HUES6 (cell line): ENCODE data around the gene HGFAC.

ENCODE experiments used
- H3K27ac ChIP-seq: 2 replicates; pipeline ENCODE4 v1.7.0; 2013; ENCODE audit warnings: low read depth, mild to moderate bottlenecking, low read length, inconsistent platforms
- H3K27me3 ChIP-seq: 2 replicates; pipeline ENCODE4 v1.6.1; 2013; ENCODE audit warnings: low read length; ENCODE audit not compliant: control insufficient read depth, insufficient read depth
- H3K36me3 ChIP-seq: 2 replicates; pipeline ENCODE4 v1.6.1; 2013; ENCODE audit warnings: low read length; ENCODE audit not compliant: control insufficient read depth, insufficient read depth
- H3K4me1 ChIP-seq: 2 replicates; pipeline ENCODE4 v1.6.1; 2013; ENCODE audit warnings: low read length; ENCODE audit not compliant: control insufficient read depth, insufficient read depth
- H3K4me3 ChIP-seq: 2 replicates; pipeline ENCODE4 v1.5.1; 2013; ENCODE audit warnings: low read depth, low read length
- H3K9ac ChIP-seq: one replicate; pipeline ENCODE4 v1.6.1; 2013; ENCODE audit warnings: mild to moderate bottlenecking, low read length
- H3K9me3 ChIP-seq: 2 replicates; pipeline ENCODE4 v1.6.1; 2013; ENCODE audit warnings: low read depth, low read length; ENCODE audit not compliant: control insufficient read depth, insufficient read depth

The HGFAC gene

DNA sequence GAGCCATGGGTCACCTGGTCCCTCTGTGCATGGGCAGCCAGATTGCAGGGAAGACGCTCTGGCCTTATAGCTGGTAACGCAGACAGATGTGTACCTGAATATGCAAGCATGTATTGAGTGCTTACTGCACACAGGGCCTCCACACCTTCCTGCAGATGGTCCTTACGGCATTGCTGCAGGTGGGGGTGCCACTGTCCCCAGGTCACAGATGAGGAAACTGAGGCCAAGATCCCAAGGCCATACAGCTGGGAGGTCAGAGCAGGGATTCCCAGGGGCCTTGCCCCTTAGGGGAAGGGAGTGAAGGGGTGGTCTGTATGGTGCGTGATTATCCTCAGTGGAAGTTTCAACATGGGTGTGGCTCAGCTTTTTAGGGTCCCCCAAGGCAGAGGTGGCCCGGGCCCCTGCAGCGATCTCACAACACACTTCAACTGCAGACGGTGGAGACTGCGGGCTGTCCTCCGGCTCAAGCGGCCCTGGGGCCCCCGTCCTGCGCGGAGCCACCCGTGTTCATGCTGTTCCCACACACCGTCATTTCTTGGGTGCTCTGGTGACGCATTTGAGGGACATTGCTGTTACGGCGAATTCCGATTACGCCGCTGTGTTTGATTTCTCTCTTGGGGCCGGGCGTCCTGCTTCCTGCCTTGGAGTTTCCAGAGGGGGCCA, 29.5 kb downstream of the HGFAC start:
- Histone ChIP-seq H3K27ac (no peak overlapping the region), H3K9ac (no peak overlapping the region), H3K4me1 (0 out of 2 replicates have a peak, but pooled peaks cover 7% of the 10 kb centered on the region), H3K9me3 (peaks cover 6% of the 10 kb centered on the region; the same call in 1 of the 2 replicates), H3K4me3 (no peak overlapping the region), H3K27me3 (peaks cover 71% of the 10 kb centered on the region), H3K36me3 (no peaks in the 10 kb centered on the region)

DNA sequence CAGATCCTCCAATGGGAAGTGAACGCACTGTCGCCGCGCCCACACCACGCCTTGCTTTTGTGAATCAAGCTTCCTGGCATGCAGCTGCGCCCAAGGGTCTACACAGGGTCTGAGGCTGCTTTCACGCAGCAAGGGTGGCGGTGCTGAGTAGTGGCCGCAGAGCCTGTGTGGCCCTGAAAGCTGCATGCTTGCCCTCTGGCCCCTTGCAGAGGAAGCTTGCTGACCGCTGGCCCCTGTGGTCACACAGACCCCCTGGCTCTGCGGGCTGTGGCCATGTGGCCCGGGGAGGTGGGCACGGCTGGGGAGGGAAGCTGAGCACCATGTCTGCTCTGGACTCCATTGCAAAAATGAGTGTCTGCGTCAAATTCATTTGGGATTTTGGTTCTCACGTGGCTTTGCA, 30.1 kb downstream of the HGFAC start:
- Histone ChIP-seq H3K27ac (no peak overlapping the region), H3K4me3 (no peak overlapping the region), H3K36me3 (no peaks in the 10 kb centered on the region), H3K9ac (no peak overlapping the region), H3K27me3 (peaks cover 72% of the 10 kb centered on the region), H3K9me3 (peaks cover 6% of the 10 kb centered on the region; the same call in 1 of the 2 replicates), H3K4me1 (0 out of 2 replicates have a peak, but pooled peaks cover 7% of the 10 kb centered on the region)

DNA sequence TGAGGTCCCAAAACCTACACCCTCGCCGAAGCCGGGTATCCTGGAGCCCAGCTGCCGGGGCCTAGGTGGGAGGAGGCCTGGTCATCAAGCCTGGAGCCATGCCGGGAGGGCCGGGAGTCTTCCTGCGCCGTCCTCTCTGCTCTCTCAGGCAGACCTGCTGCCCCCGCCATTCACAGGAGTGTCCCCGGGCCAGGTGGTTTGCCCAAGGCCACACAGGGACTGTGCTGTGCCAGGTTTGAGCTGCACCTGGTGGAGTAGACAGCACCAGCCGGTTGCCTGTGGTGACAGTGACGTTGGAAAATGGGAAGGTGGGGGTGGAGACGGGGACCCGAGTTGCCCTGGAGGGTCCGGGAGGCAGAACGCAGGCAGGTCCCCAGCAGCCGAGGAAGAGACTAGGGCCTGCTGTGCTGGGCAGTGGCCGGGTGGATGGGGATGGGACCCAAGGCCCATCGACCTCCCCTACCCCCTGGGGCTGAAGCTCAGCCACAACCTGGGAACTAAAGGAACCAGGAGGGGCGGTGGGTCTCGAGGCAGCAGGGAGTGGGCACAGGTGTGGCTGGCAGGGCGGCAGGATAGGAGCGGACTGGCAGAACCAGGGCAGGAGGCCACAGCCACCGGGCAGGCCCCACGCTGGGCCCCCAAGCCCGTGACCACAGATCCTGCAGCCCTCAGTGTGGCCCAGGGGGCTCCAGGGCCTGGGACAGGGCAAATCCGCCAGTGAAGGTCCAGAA, 30.8 kb downstream of the HGFAC start:
- Histone ChIP-seq H3K27me3 (peaks cover 76% of the 10 kb centered on the region), H3K4me3 (no peak overlapping the region), H3K9ac (no peak overlapping the region), H3K36me3 (no peaks in the 10 kb centered on the region), H3K4me1 (0 out of 2 replicates have a peak, but pooled peaks cover 7% of the 10 kb centered on the region), H3K27ac (no peak overlapping the region), H3K9me3 (peaks cover 6% of the 10 kb centered on the region; the same call in 1 of the 2 replicates)

- H3K4me1 ChIP-seq = 0 out of 2 replicates have a peak, but pooled peaks cover 11% of the 10 kb centered on the region
- H3K27me3 ChIP-seq = peaks cover 81% of the 10 kb centered on the region
- no peak overlapping the region for H3K27ac ChIP-seq
- H3K36me3 ChIP-seq = no peaks in the 10 kb centered on the region
- H3K4me3 ChIP-seq = no peak overlapping the region
- H3K9ac ChIP-seq = no peak overlapping the region
- H3K9me3 ChIP-seq = peaks cover 4% of the 10 kb centered on the region; the same call in 1 of the 2 replicates
Observed at GRCh38 chr4:3473181-3473950, 31.6 kb downstream of the HGFAC start.

- Histone ChIP-seq H3K27me3 (peaks cover 86% of the 10 kb centered on the region), H3K9me3 (no peaks in the 10 kb centered on the region), H3K27ac (no peak overlapping the region)
Observed at GRCh38 chr4:3473996-3474765, 32.4 kb downstream of the HGFAC start.

DNA sequence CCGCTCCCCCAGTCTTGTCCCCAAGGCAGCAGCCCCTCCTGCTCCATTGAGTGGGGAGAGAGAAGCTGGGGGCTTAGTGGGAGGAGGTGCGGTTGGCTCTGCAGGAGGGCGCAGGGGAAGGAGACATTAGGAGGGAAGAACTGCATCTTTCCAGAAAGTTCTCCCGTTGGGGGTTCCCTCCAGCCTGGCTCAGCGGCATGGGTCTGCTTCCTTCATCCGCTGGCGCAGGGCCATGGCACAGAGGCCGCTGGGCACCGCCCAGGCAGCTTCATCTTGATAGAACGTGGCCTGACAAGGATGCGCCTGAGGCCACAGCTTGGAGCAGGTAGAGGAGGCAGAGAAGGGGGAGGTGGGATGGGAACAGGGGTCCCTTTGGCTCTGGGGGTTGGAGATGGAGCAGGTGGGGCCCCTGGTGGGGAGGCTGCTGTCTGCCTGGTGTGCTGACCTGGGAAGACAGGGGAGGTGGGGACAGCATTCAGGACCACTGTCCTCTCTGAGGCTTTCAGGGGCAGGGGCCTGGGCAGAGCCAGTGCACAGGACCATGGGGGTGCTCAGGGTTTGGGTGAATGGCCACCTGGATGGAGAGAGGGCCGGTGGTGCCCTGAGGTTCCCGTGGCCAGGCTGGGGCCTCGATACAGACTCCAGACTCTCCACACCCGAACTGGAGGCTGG, 33.4 kb downstream of the HGFAC start:
- Histone ChIP-seq H3K9ac (no peak overlapping the region), H3K36me3 (no peaks in the 10 kb centered on the region), H3K4me1 (0 out of 2 replicates have a peak, but pooled peaks cover 11% of the 10 kb centered on the region), H3K27ac (no peak overlapping the region), H3K9me3 (no peaks in the 10 kb centered on the region), H3K27me3 (peaks cover 87% of the 10 kb centered on the region), H3K4me3 (no peak overlapping the region)

More at GRCh38 chr4:3473996-3474765, 32.4 kb downstream of the HGFAC start:
- Histone ChIP-seq H3K36me3 (no peaks in the 10 kb centered on the region), H3K4me1 (0 out of 2 replicates have a peak, but pooled peaks cover 11% of the 10 kb centered on the region), H3K9ac (no peak overlapping the region), H3K4me3 (no peak overlapping the region)

DNA sequence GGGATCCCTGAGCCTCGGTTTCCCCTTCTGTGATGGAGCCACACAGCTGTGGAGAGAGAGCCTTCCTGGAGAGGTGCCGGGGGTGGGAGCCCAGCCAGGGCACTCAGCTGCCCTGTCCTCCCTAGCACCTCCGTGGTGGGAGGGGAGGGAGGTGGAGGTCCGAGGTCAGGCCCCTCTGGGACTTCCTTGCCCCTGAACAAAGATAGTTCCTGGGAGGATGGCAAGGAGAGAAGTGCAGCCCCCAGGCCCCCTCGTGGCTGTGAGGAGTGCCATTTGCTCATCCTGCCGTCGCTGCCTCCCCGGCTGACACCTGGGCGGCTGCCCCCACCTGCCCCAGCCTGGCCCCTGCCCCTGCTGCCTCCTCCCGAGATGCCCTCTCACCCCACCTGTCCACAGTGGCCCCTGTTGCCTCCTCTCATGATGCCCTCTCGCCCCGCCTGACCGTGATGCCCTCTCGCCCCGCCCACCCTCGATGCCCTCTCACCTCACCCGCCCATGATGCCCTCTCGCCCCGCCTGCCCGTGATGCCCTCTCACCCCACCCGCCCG, 34.0 kb downstream of the HGFAC start:
- H3K9me3 ChIP-seq = no peaks in the 10 kb centered on the region
- no peaks in the 10 kb centered on the region for H3K36me3 ChIP-seq
- peaks cover 81% of the 10 kb centered on the region for H3K27me3 ChIP-seq
- no peak overlapping the region for H3K27ac ChIP-seq
- 0 out of 2 replicates have a peak, but pooled peaks cover 13% of the 10 kb centered on the region for H3K4me1 ChIP-seq
- H3K4me3 ChIP-seq = no peak overlapping the region
- no peak overlapping the region for H3K9ac ChIP-seq

DNA sequence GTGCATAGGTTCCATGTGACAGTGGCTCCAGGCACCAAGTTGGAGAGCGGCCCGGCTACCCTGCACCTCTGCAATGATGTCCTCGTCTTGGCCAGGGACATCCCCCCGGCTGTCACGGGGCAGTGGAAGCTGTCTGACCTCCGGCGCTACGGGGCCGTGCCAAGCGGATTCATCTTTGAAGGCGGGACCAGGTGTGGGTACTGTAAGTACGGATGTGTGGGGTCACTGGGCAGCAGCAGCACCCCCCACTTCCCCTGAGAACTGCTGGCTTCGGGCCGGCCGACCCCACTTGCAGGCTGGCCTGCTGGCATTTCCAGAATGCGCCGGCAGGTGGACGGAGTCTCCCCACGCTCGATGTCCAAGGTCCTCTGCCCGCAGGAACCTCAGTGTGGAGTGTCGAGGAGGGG, 34.6 kb downstream of the HGFAC start:
- H3K27ac ChIP-seq = no peak overlapping the region
- no peaks in the 10 kb centered on the region for H3K9me3 ChIP-seq
- H3K4me3 ChIP-seq = no peak overlapping the region
- peaks cover 19% of the 10 kb centered on the region for H3K4me1 ChIP-seq
- H3K36me3 ChIP-seq = no peaks in the 10 kb centered on the region
- H3K27me3 ChIP-seq = peaks cover 77% of the 10 kb centered on the region
- no peak overlapping the region for H3K9ac ChIP-seq

DNA sequence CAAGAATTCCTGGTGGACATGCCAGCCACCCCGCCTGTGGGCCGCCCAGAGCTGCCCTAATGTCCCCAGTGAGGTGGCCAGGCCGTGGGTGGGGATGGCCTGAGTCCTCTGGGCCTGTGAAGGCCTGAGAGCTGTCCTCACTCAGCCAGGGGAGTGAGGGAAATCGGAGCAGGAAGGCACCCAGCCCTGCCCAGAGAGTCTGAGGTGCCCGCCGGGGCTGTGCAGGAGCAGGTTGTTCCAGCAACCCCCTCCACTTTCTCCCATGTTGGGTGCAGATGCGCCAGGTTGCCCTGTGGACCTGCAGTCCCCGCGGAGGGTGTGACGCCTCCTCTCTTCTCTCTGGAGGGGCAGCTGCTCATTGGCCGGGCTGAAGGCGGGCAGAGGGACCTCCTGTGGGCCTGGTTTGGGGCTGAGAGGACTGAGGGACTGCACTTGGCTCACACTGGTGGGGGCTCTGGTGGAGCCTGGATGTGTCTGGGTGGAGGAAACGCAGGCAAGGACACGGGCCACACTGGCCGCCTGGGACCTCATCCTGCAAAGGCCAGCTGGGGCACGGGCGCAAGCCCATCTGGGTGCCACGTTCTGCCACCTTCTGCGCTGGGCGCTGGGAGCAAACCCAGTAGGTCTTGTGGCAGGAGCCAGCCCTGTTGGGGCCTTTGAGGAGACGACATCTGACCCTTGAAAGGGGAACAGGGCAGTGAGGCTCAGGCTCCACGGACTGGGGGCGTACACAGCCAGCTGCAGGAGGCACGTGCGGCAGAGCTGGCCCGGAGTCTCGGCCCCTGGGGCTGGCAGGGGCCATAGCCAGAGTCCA, 35.4 kb downstream of the HGFAC start:
- Histone ChIP-seq H3K9ac (no peak overlapping the region), H3K27ac (no peak overlapping the region), H3K9me3 (no peaks in the 10 kb centered on the region), H3K36me3 (no peaks in the 10 kb centered on the region), H3K4me1 (peaks cover 26% of the 10 kb centered on the region), H3K4me3 (no peak overlapping the region), H3K27me3 (peaks cover 77% of the 10 kb centered on the region)
